Cardiac fibroblast (primary cell): ENCODE measurements around the gene MEX3A.

Source experiments
- DNase-seq, 2 donors: peaks; one replicate each; pipeline versions ENCODE4 v3.0.0 to v3.0.0-alpha.2; 2010; ENCODE audit warnings: low read depth in 2 of 2
- H3K4me3 ChIP-seq, 2 donors: replicated peaks in 1 of 2; 1 replicate in 1 of 2; 2 replicates in 1 of 2; pipeline ENCODE4 v1.5.1; 2011; ENCODE audit warnings: low read depth in 2 of 2, low read length in 2 of 2, mild to moderate bottlenecking in 2 of 2, moderate library complexity in 1 of 2
- CTCF ChIP-seq: IDR thresholded peaks from one replicate; pipeline ENCODE4 v1.5.1; 2011; ENCODE audit warnings: low read depth, mild to moderate bottlenecking, low read length, inconsistent platforms

The MEX3A gene

DNA sequence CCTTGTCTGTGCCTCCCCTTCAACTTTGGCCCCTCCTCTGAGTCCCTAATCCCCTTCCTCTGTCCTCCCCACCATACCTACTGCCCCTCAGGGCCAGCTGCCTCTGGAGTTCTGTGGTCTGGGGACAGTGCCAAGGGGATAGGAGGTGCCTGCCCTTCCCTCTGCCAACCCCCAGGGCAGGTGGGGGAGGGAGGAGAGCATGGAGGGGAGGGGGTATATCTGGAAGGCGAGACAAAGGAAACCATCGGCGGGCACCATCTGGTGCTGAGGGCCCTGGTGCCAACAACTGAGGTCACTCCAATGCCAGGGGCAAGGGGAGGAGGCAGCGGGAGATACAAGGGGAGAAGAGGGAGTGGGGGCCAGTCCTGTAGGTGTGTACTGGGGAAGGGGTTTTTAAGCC, 11.7 kb downstream of the MEX3A start:
- no peak for DNase-seq
- no peak overlapping the region for H3K4me3 ChIP-seq
- no peak for TF ChIP-seq CTCF

DNA sequence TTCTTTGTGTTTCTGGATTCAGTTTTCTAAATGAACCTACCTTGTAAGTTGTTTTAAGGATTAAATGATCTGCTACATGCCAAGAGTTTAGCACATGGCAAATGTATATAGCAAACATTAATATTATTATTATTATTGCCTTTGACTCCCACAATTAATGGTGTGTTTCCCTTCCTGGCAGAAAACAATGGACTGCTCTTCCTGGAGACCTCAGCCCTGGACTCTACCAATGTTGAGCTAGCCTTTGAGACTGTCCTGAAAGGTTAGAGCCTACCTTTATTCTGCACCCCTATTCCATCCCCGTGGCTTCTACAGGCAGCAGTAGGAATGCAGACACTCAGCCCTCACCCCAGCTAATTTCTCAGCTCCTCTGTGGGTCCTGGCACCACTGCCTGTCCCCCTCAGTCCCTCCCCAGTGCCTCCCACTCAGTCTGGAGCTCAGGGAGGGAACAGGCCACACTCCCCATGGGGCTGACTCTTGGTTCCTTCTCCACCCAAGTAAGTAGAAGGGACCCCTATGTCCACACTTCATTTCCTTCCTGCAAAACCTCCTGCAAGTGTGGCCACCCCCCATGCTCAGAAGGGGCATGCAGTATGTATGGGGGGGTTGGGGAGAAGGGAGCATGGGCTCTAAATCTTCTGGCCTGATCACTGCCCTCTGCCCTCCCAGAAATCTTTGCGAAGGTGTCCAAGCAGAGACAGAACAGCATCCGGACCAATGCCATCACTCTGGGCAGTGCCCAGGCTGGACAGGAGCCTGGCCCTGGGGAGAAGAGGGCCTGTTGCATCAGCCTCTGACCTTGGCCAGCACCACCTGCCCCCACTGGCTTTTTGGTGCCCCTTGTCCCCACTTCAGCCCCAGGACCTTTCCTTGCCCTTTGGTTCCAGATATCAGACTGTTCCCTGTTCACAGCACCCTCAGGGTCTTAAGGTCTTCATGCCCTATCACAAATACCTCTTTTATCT, 12.5 kb downstream of the MEX3A start:
- H3K4me3 ChIP-seq: no peak overlapping the region
- DNase-seq: no peak
- no peak for TF ChIP-seq CTCF

- no peak for TF ChIP-seq CTCF
- DNase-seq: no peak
Observed at GRCh38 chr1:156067262-156067661, 15.0 kb downstream of the MEX3A start.

GRCh38 chr1:156065871-156066270, 16.4 kb downstream of the MEX3A start:
- H3K4me3 ChIP-seq: no peak overlapping the region
- no peak for TF ChIP-seq CTCF

More at GRCh38 chr1:156067262-156067661, 15.0 kb downstream of the MEX3A start:
- H3K4me3 ChIP-seq: no peak overlapping the region

DNA sequence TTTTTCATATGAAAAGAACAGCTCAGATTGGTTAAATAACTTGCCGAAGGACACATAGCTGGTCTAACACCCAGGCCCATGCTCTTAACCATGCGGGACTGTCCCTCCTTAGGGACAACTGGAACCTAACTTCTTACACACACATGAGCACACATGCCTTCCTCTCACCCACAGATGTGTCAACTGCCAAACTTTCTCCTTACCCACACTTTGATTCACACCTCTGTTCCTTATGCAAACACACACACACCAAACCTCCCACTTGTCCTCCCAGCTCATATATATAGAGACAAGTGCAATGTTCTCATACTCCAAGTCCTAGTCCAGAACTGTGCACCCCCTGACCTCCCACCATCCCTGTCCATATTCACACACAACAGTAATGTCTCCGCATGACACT, 17.1 kb downstream of the MEX3A start:
- no peak for TF ChIP-seq CTCF
- no peak overlapping the region for H3K4me3 ChIP-seq
- DNase-seq: no peak

More at GRCh38 chr1:156065871-156066270, 16.4 kb downstream of the MEX3A start:
- no peak for DNase-seq

DNA sequence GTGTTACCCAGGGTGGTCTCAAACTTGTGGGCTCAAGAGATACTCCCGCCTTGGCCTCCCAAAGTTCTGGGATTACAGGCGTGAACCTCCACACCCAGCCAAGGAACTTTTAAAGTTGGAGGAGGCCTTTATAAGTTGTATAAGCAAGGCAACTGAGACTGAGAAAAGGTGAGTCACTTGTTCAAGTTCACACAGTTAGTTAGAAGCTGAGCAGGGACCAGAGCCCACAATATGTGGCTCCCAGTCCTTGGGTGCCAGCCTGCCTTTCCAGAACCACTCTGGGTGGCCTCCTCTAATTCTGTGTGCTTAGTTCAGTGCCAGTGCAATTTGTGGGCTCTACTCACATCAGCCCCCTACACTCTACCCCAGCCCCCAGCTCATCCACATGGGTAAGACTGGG, 17.6 kb downstream of the MEX3A start:
- DNase-seq: no peak
- TF ChIP-seq CTCF: no peak

More for the DNA sequence above, 17.6 kb downstream of the MEX3A start:
- no peak overlapping the region for H3K4me3 ChIP-seq
